ENCODE measurements around the gene SLC22A4. TPM values are rescaled to one million over a fixed set of nuclear protein-coding genes. Genes with fewer than 3 reads are reported as not detected.

SLC22A4 gene
- total RNA-seq, 1 experiment from 2014 or later = 7.5 TPM

Other genes with a start within 250 kb of the SLC22A4 start
- not detected in 2 replicates for gene IL3, start 233.7 kb upstream of the SLC22A4 start, total RNA-seq (2014; rRNA removed; shearing (Covaris generic))
- 6.3 and 16.8 TPM in 2 replicates for gene CSF2, start 220.6 kb upstream of the SLC22A4 start, total RNA-seq (2014; rRNA removed; shearing (Covaris generic))
- gene P4HA2, start 66.5 kb upstream of the SLC22A4 start, total RNA-seq (2014; rRNA removed; shearing (Covaris generic)) = 99.6 and 133 TPM in 2 replicates
- 11.7 and 25.0 TPM in 2 replicates for gene PDLIM4, start 36.7 kb upstream of the SLC22A4 start, total RNA-seq (2014; rRNA removed; shearing (Covaris generic))
- 3.7 and 4.5 TPM in 2 replicates for gene SLC22A5, start 75.3 kb downstream of the SLC22A4 start, total RNA-seq (2014; rRNA removed; shearing (Covaris generic))
- gene IRF1, start 196.4 kb downstream of the SLC22A4 start, total RNA-seq (2014; rRNA removed; shearing (Covaris generic)) = 31.7 and 36.1 TPM in 2 replicates
- gene IL5, start 249.1 kb downstream of the SLC22A4 start, total RNA-seq (2014; rRNA removed; shearing (Covaris generic)) = not detected in 2 replicates

Data from M059J (cell line).